Neuronal stem cell (in vitro differentiated cells): ENCODE measurements around the gene RBM20.
A peak's percentile ranks its signal among the peaks of the same experiment; 100 is the strongest.

Experiments
- DNase-seq: peaks from one replicate; pipeline ENCODE4 v3.0.0-alpha.2; 2013; ENCODE audit warnings: low spot score
- H2AFZ ChIP-seq: one replicate; pipeline ENCODE4 v1.6.1; 2013; ENCODE audit warnings: mild to moderate bottlenecking, low read length, inconsistent platforms
- H2AK5ac ChIP-seq: 2 replicates; pipeline ENCODE4 v1.6.1; 2013; ENCODE audit warnings: low read depth, mild to moderate bottlenecking, inconsistent platforms, low read length, moderate library complexity, mixed read lengths
- H2BK120ac ChIP-seq: 2 replicates; pipeline ENCODE4 v1.6.1; 2013; ENCODE audit warnings: low read depth, mild to moderate bottlenecking, inconsistent platforms, low read length, moderate library complexity, mixed read lengths
- H2BK12ac ChIP-seq: one replicate; pipeline ENCODE4 v1.6.1; 2013; ENCODE audit warnings: low read length, inconsistent platforms
- H2BK15ac ChIP-seq: 2 replicates; pipeline ENCODE4 v1.6.1; 2013; ENCODE audit warnings: mild to moderate bottlenecking, low read length, inconsistent platforms, mixed read lengths
- H2BK5ac ChIP-seq: one replicate; pipeline ENCODE4 v1.6.1; 2013; ENCODE audit warnings: inconsistent platforms, mild to moderate bottlenecking, low read length, moderate library complexity
- H3K14ac ChIP-seq: one replicate; pipeline ENCODE4 v1.6.1; 2013; ENCODE audit warnings: low read length, inconsistent platforms
- H3K18ac ChIP-seq: 2 replicates; pipeline ENCODE4 v1.6.1; 2013; ENCODE audit warnings: low read length, inconsistent platforms
- H3K23ac ChIP-seq: 2 replicates; pipeline ENCODE4 v1.6.1; 2013; ENCODE audit warnings: low read depth, mild to moderate bottlenecking, mixed read lengths, low read length, inconsistent platforms; ENCODE audit not compliant: poor library complexity
- H3K27ac ChIP-seq: replicated peaks from 3 replicates; pipeline ENCODE4 v1.5.1; 2013; ENCODE audit warnings: low read length, inconsistent platforms
- H3K27me3 ChIP-seq, 3 experiments: 2 replicates each; pipeline ENCODE4 v1.6.1; 2013; ENCODE audit warnings: low read length in 3 of 3, mild to moderate bottlenecking in 2 of 3, inconsistent platforms in 1 of 3, low read depth in 1 of 3, mixed read lengths in 1 of 3, moderate library complexity in 1 of 3; ENCODE audit not compliant: control insufficient read depth in 3 of 3, insufficient read depth in 3 of 3
- H3K36me3 ChIP-seq, 2 donors: replicated peaks in 1 of 2; 2 replicates each; pipeline ENCODE4 v1.6.1; 2013; ENCODE audit warnings: low read length in 2 of 2; ENCODE audit not compliant: control insufficient read depth in 2 of 2, insufficient read depth in 2 of 2
- H3K4ac ChIP-seq: 2 replicates; pipeline ENCODE4 v1.6.1; 2013; ENCODE audit warnings: inconsistent platforms, mild to moderate bottlenecking, low read length, moderate library complexity
- H3K4me1 ChIP-seq, 2 donors: 1 replicate in 1 of 2; 2 replicates in 1 of 2; pipeline ENCODE4 v1.6.1; 2013; ENCODE audit warnings: low read length in 2 of 2, low read depth in 1 of 2; ENCODE audit not compliant: control insufficient read depth in 2 of 2, insufficient read depth in 1 of 2
- H3K4me2 ChIP-seq: one replicate; pipeline ENCODE4 v1.6.1; 2013; ENCODE audit warnings: mild to moderate bottlenecking, low read length, inconsistent platforms; ENCODE audit not compliant: insufficient read depth, poor library complexity, severe bottlenecking
- H3K4me3 ChIP-seq, 2 donors: 2 replicates each; pipeline ENCODE4 v1.5.1; 2013; ENCODE audit warnings: low read length in 2 of 2, mild to moderate bottlenecking in 2 of 2, inconsistent platforms in 1 of 2, moderate library complexity in 1 of 2
- H3K79me1 ChIP-seq: one replicate; pipeline ENCODE4 v1.6.1; 2013; ENCODE audit warnings: low read depth, mild to moderate bottlenecking, inconsistent platforms, low read length, moderate library complexity
- H3K9ac ChIP-seq: one replicate; pipeline ENCODE4 v1.6.1; 2013; ENCODE audit warnings: mild to moderate bottlenecking, low read depth, low read length, inconsistent platforms; ENCODE audit not compliant: poor library complexity
- H3K9me3 ChIP-seq, 2 donors: replicated peaks in 1 of 2; 2 replicates each; pipeline versions ENCODE3 to v1.6.1; 2013; ENCODE audit warnings: low read length in 2 of 2, mild to moderate bottlenecking in 2 of 2, inconsistent platforms in 1 of 2, low read depth in 1 of 2, mixed read lengths in 1 of 2, moderate library complexity in 1 of 2; ENCODE audit not compliant: control insufficient read depth in 2 of 2, insufficient read depth in 1 of 2
- H4K8ac ChIP-seq: one replicate; pipeline ENCODE4 v1.6.1; 2013; ENCODE audit warnings: low read depth, mild to moderate bottlenecking, inconsistent platforms, low read length, moderate library complexity
- H4K91ac ChIP-seq: one replicate; pipeline ENCODE4 v1.6.1; 2013; ENCODE audit warnings: low read length, low read depth, mild to moderate bottlenecking, inconsistent platforms; ENCODE audit not compliant: poor library complexity
- WGBS, 2 donors: extraction: QIAGEN DNeasy Blood & Tissue Kit; methylation state at CpG; one replicate each; pipeline ENCODE4 v1.1.7; 2013; ENCODE audit warnings: missing lambda C conversion rate in 2 of 2, mixed read lengths in 1 of 2; ENCODE audit not compliant: insufficient read length in 2 of 2, insufficient replicate concordance in 1 of 2; ENCODE audit errors: extremely low coverage in 2 of 2; 5-methylcytosine and 5-hydroxymethylcytosine counted together

The RBM20 gene

GRCh38 chr10:110805292-110805691, 161.2 kb downstream of the RBM20 start:
- Histone ChIP-seq H3K14ac (no peak overlapping the region), H3K4me3 (no peak overlapping the region), H3K4me2 (no peak overlapping the region), H3K4me1 (peaks cover 3 to 6% of the 10 kb centered on the region in 2 donors), H3K27ac (no peak overlapping the region), H3K27me3 (no peaks in the 10 kb centered on the region), H2AFZ (no peak overlapping the region), H3K18ac (no peak overlapping the region), H2BK15ac (peak overlapping the region; percentile 23), H3K23ac (no peak overlapping the region), H3K9me3 (no peaks in the 10 kb centered on the region), H3K79me1 (no peaks in the 10 kb centered on the region), H4K8ac (no peak overlapping the region), H2BK5ac (no peak overlapping the region), H2AK5ac (no peak overlapping the region), H4K91ac (no peak overlapping the region), H2BK120ac (no peak overlapping the region), H3K36me3 (no peaks in the 10 kb centered on the region), H3K4ac (no peak overlapping the region), H3K9ac (no peak overlapping the region), H2BK12ac (no peak overlapping the region)
- DNase-seq, result no peak
- WGBS, 2 donors, result no CpG with 5 or more reads among the region's 5 CpGs

GRCh38 chr10:110806335-110806734, 162.2 kb downstream of the RBM20 start:
- Histone ChIP-seq H3K23ac (no peak overlapping the region), H3K27ac (no peak overlapping the region), H3K4me1 (peaks cover 3 to 6% of the 10 kb centered on the region in 2 donors), H2BK12ac (no peak overlapping the region), H3K36me3 (no peaks in the 10 kb centered on the region), H3K27me3 (no peaks in the 10 kb centered on the region), H3K9me3 (no peaks in the 10 kb centered on the region), H4K91ac (no peak overlapping the region), H3K79me1 (no peaks in the 10 kb centered on the region), H3K18ac (no peak overlapping the region), H3K4me2 (no peak overlapping the region), H2AFZ (no peak overlapping the region), H4K8ac (no peak overlapping the region), H2BK5ac (no peak overlapping the region), H3K14ac (no peak overlapping the region), H3K9ac (no peak overlapping the region), H2BK15ac (no peak overlapping the region), H3K4ac (no peak overlapping the region), H2AK5ac (no peak overlapping the region), H2BK120ac (no peak overlapping the region), H3K4me3 (no peak overlapping the region)
- DNase-seq, result no peak
- WGBS, 2 donors, result no CpG with 5 or more reads among the region's 4 CpGs

GRCh38 chr10:110808123-110808522, 164.0 kb downstream of the RBM20 start:
- no peak overlapping the region for H3K14ac ChIP-seq
- no peaks in the 10 kb centered on the region for H3K9me3 ChIP-seq
- no peak overlapping the region for H2BK15ac ChIP-seq
- no peaks in the 10 kb centered on the region for H3K27me3 ChIP-seq
- no peak overlapping the region for H2BK5ac ChIP-seq
- no peak for DNase-seq
- no peaks in the 10 kb centered on the region for H3K36me3 ChIP-seq
- H2AFZ ChIP-seq, result no peak overlapping the region
- no peak overlapping the region for H3K18ac ChIP-seq
- no peak overlapping the region for H4K8ac ChIP-seq
- H4K91ac ChIP-seq, result no peak overlapping the region
- H3K4me3 ChIP-seq, result no peak overlapping the region
- no peaks in the 10 kb centered on the region for H3K79me1 ChIP-seq
- WGBS, 2 donors, result no CpG with 5 or more reads among the region's 3 CpGs
- H3K27ac ChIP-seq, result no peak overlapping the region
- H3K23ac ChIP-seq, result no peak overlapping the region
- no peak overlapping the region for H2BK12ac ChIP-seq
- no peak overlapping the region for H2BK120ac ChIP-seq
- H3K9ac ChIP-seq, result no peak overlapping the region
- peaks cover 3 to 7% of the 10 kb centered on the region in 2 donors for H3K4me1 ChIP-seq
- H2AK5ac ChIP-seq, result no peak overlapping the region
- H3K4me2 ChIP-seq, result no peak overlapping the region
- H3K4ac ChIP-seq, result no peak overlapping the region

- Histone ChIP-seq H2AK5ac (no peak overlapping the region), H3K23ac (no peak overlapping the region), H3K14ac (no peak overlapping the region), H2BK5ac (no peak overlapping the region), H3K79me1 (no peaks in the 10 kb centered on the region), H3K18ac (no peak overlapping the region), H3K4me3 (no peak overlapping the region), H3K4me1 (peaks cover 3 to 7% of the 10 kb centered on the region in 2 donors), H3K9ac (no peak overlapping the region), H3K4ac (no peak overlapping the region), H3K27me3 (no peaks in the 10 kb centered on the region), H3K36me3 (no peaks in the 10 kb centered on the region), H3K9me3 (no peaks in the 10 kb centered on the region), H2BK15ac (no peak overlapping the region), H4K8ac (no peak overlapping the region), H3K4me2 (no peak overlapping the region), H4K91ac (no peak overlapping the region), H2AFZ (no peak overlapping the region), H2BK12ac (no peak overlapping the region), H3K27ac (no peak overlapping the region), H2BK120ac (no peak overlapping the region)
- WGBS, 2 donors, result no CpG with 5 or more reads among the region's 5 CpGs
- DNase-seq, result no peak
Measured at GRCh38 chr10:110808615-110809014, 164.5 kb downstream of the RBM20 start.
